UCSD-AML1 (cell line): ENCODE data around the gene SF3B4.
"Not testable (repeated sequence)": the region's sequence is repeated elsewhere in the genome, so short reads cannot be mapped to it uniquely, and the experiment has no call there.

Source experiments
- DNase-seq: peaks from one replicate; lab custom pipeline; 2025; ENCODE audit not compliant: unreplicated experiment; lab: John Stamatoyannopoulos, UW

SF3B4 gene

DNA sequence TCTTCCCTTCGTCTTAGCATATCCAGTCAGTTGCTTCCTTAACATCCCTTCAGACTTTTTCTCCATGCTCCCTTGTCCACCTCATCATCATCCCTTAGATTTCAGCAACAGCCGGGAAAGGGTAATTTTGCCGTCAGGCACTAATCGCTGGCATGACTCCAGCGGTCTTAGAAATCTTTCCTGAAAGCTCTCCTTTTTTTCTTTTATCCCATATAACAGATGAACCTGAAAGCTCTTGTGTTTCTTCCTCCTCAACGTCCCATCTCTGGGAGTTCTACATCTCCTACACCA lies 38.7 kb downstream of the SF3B4 start:
- DNase-seq, result no peak

DNA sequence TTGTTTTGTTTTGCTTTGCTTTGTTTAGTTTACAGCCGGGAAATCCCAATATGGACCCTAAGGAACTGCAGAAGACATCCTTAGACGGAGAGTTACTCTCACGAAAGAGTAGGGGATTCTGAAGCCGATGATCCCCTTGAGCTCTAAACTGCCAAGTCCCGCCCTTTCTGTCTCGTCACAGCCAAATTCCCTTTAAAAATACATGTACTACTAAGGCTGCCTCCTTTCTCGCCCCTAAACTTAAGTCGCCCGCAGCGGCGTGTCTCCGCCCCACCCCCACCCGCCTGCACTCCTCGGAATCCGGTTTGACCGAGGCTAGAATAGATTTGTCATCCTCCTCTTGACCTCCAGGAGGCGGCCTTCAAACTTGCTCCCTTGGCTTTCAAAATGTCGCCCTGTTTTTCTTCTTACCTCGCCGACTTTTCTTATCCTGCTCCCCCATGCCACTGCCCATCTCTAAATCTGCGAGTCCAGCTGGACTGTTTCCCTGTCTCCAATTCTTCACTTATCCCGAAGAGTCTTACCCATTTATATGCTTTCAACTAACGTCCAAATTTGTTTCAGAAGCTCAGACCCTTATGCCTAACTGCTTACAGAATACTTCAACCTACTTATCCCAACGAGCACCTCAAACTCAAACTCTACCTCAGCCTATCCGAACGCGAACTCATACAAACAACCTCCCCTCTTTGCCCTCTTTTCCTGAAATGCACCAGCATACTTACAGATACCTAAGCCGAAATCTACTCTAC lies 39.2 kb downstream of the SF3B4 start:
- DNase-seq, result peak; percentile 88

DNA sequence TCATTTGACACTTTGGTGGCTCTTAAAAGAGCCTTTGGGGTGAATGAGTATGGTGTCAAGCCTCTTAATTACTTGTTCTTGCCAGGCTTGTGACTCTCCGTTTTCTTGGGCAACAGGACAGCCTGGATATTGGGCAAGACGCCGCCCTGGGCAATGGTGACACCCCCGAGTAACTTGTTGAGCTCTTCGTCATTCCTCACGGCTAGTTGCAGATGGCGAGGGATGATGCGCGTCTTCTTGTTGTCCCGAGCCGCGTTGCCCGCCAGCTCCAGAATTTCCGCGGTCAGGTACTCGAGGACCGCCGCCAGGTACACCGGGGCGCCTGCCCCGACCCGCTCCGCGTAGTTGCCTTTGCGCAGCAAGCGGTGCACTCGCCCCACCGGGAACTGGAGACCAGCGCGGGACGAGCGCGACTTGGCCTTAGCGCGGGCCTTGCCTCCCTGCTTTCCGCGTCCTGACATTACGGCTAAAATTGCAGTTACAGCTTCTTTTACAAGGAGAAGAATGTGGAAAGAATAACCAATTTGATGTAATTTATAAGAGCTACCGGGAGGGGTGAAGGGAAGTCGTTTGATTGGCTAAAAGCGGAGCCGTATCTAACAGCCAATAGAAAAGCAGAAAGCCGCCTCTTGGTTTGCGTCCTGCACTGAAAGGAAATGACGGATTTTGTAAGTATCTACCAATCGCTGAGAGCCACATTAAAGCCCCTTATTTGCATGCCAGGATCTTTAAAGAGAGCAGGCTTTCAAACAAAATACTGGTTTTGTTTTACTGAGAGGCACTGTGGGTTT lies 40.0 kb downstream of the SF3B4 start:
- peak; percentile 81 for DNase-seq

DNA sequence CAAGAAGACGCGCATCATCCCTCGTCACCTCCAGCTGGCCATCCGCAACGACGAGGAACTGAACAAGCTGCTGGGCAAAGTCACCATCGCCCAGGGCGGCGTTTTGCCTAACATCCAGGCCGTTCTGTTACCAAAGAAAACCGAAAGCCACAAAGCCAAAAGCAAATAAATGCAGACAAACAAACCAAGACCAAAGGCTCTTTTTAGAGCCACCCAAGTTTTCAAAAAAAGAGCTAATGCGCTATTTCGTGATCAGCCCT lies 40.5 kb downstream of the SF3B4 start:
- not testable (repeated sequence) for DNase-seq

DNA sequence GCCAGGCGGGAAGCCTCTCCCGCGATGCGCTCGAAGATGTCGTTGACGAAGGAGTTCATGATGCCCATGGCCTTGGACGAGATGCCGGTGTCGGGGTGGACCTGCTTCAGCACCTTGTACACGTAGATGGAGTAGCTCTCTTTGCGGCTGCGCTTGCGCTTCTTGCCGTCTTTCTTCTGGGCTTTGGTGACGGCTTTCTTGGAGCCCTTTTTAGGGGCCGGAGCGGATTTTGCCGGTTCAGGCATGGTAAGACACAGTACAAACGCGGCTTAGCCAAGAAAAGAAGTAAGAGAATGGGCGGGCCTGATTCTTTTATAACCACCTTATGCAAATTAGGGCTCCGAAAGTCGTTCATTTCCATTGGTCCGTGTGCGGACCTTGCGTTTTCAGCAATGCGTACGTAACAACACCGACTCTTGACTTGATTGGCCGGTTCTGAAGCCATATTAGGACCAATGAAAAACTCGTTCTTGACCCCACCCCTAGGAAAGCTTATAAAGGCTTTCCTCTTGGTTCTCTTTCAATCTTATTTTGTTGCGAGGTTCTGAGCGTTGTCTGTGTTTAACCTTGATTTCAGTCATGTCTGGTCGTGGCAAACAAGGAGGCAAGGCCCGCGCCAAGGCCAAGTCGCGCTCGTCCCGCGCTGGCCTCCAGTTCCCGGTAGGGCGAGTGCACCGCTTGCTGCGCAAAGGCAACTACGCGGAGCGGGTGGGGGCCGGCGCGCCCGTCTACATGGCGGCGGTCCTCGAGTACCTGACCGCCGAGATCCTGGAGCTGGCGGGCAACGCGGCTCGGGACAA lies 41.0 kb downstream of the SF3B4 start:
- peak; percentile 87 for DNase-seq

DNA sequence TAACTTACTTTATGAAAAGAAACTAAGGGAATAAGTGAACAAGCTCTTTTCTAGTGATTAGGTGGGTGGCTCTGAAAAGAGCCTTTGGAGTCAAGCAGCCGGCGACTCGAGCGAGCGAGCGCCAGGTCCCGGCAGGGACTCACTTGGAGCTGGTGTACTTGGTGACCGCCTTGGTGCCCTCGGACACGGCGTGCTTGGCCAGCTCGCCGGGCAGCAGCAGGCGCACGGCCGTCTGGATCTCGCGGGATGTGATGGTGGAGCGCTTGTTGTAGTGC lies 41.5 kb downstream of the SF3B4 start:
- DNase-seq, result not testable (repeated sequence)

DNA sequence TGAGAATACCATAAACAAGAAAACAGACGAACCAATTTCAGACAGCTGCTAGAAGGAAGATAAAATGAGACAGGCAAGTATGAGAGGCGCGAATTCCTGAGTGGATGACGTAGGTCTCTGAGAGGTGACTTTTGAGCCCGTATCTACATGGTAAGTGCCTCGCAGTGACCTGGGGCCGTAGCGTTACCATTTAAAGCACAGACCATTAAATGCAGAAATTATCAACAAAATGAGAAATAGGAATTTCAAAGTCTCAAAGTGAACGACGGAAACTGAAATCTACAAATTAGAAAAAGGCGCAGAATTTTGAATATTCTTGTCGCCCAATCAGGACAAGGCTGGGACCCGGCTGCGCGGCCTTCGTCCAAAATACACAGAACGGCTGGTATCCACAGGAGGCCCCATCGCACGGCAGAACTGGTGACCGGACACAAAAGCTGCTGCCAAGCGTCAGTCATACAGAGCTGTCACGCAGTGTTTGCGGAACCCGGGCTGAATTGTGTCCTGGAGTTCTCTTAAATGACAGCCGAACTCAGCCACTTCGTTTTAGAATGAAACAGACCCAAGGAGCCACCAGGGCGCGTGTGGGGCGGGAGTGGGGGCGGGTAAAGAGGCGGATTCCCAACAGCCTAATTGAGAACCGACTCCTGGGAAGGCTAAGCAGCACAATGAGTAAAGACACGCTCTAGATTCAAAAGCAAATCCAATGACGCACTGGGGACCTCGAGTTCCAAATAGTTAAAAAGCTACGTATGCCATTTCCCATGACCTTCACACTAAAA lies 42.1 kb downstream of the SF3B4 start:
- peak; percentile 82 for DNase-seq

DNA sequence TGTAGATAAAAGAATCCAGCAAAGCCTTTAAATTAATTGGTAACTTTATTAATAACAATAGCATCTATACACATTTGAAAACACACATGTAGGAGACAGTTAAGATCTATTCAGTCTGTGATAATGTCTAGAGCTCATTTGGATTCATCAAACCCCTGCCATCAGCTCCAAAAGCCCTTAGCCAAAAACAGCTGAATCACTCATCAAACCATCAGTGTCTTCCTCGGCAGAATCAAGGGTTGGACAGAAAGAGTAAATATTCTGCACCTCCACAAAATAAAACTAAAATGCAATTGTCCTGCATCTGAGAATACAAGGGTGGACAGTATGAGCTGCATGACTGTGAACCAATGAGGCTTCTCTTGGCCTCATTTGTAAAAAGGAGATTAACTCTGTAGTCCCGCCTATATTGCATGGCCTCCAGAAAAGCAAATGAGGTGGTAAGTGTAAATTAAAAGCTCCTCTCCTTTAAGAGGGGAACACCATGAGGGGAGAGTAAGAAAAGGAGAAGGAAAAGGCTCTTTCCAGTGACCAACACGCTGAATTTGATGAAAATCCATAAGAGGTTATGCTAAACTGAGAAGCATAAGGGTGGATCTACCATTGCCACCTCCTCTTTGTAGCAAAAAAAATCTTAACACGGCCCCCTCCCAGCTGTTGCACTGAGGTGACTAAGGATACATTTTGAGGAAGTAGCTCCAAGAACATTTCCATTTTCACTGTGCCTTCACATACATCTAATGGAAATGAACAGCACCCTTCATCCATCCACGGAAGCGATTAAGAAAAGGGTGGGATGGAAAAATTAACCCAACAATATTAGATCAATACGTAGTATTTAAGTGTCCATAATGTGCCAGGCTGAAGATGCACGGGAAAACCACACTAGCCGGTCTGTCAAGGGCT lies 42.9 kb downstream of the SF3B4 start:
- peak; percentile 41 for DNase-seq

DNA sequence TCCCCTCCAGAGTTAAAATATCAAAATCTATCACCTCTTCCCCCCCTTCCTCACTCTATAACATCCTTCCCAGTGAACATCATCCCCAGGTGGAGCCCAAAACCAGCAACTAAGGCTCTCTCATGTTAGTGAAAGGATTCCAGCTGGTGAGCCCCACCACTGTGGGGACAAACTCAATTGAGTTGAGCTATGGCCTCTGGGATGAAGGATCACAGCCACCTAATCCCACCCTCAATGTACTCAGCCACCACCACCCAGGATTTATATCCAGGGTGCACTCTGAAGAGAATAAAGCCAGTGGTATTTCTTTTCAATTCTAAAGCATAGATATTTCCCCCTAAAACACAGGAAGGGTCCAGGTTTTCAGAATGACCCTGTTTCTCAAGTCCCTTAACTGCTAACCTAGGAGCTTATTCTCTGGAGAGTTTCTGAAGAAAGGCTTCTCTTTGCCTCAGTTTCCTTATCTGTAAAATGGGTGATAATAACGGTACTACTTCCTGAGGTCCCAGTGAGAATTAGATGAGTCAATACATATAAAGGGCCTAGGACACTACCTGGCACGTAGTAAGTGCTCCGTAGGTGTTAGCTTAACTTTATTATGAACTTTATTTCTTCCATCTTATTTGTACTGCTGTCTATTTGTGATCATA lies 43.9 kb downstream of the SF3B4 start:
- no peak for DNase-seq

DNA sequence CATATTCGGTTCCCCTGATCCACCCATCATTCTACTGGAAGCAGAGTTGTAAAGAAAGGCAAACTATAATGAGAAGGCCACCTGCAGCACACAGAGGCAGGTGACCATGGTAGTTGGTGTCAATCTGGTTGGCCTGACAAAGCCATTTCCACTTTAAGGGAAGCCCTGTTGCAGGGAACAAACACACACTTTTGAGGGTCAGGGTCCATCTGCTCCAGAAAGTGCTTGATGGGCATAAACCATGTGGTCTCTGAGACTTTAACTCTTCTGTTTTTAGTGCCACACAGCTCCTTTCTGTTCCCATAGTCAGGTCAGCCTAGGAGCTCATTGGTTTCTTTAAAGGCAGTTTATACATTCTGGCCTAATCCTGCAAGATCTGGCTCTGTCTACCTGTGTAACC lies 45.7 kb downstream of the SF3B4 start:
- no peak for DNase-seq

DNA sequence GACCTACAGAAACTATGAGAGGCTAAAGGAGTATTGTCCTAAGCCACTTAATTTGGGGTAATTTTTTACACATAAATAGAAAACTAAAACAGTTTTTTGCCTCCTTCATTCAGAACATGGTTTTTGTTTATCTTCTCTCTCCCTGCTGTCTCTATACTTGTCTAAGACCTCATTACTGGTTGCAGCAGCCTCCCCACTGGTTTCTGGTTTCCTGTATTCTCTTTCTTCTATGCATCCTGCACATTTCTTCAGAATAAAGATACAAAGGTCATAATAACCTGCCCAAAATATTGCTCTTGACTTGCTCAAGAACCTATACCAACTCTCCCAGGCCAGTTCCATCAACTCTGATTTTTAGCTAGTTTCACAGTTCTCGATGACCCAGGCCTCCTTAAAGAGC lies 48.0 kb downstream of the SF3B4 start:
- DNase-seq, result no peak

DNA sequence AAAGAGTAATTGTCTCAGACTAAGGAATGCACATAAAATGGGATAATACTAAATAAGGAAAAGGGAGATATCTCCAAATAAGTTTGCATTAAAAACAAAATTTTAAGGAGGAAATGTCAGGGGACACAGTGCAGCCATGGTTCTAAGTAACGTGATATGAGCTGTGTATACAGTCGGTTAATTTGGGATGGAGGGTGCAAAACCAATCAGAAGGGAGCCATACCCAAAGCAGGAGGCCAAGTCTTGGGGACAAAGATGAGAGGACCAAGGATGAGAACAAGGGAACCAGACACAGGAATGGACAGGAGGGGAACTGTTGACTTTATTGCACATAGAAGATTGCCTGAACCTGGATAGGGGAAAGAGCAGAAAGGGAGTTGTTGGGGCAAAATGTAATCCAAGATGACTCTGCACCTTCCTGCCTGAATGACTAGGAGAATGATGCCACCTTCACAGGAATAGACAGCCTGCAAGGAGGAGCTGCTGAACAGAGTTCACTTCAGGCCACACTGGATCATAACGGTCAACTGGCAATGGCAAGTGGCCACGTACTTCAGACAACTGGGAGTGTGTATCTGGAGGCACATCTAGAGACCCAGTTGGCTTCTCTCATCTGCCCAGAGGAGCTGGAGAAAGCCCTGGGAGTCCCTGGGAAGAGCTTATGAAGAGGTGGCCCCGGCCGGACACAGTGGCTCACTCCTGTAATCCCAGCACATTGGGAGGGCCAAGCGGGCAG lies 50.2 kb downstream of the SF3B4 start:
- DNase-seq, result no peak
